HG03039 (cell line): ENCODE measurements around the gene PLEKHH1.
"Not testable (repeated sequence)": the region's sequence is repeated elsewhere in the genome, so short reads cannot be mapped to it uniquely, and the experiment has no call there.

Source experiments
- ATAC-seq: cut with Tn5 transposase; IDR thresholded peaks from one replicate; pipeline ENCODE4 v1.9.1; 2021; ENCODE audit warnings: mild to moderate bottlenecking, moderate library complexity; ENCODE audit not compliant: unreplicated experiment

PLEKHH1 gene

DNA sequence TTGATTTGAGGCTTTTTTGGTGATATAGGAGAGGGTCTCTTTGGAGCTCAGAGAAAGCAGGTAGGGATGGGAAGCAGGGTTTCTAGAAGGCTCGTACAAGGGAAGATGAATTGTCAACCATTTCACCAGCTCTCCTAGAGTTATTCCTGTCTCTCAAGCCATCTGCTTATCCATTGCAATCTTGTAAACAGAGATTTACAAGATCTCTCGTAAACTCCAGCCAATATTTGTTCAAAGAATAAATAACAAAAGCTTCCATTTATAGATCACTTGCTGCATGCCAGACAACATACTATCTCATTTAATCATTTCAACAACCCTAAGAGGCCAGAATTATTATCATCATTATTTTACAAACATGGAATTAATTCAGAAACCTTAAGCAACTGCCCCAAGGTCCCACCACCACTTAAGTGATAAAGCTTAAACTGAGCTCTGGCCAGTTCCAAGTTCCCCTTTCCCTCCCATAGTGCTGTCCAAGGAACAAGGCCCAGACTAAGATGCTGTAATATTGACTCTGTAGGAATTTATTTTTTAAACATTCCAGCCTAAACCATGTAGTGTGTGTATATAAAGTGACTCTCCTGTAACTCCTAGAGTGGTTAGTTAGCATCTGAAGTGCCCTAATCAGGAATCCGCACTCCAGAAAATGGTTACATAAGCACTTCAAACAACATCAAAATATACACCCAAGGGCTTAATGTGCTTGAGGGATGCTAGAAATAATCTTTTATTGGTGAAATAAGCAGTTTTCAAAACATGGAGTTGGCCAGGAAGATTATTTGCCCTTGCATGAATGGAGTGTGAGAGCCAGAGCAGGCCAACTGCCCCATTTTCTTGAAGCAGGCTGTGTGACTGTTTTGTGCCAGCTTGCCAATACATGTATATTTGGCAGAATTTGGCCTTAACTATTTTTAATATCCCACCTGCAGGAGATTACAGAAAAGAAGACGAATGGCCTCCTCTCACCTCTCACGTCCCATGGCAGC lies 2.8 kb upstream of the PLEKHH1 start:
- ATAC-seq: no peak

GRCh38 chr14:67532606-67532997 lies 488 bp upstream of the PLEKHH1 start:
- ATAC-seq: no peak

GRCh38 chr14:67533754-67534085 lies 630 bp downstream of the PLEKHH1 start:
- no peak for ATAC-seq

- no peak for ATAC-seq
Observed at GRCh38 chr14:67536087-67536486, 3.0 kb downstream of the PLEKHH1 start.

GRCh38 chr14:67537736-67538135 lies 4.6 kb downstream of the PLEKHH1 start:
- ATAC-seq: no peak

GRCh38 chr14:67538501-67538900 lies 5.4 kb downstream of the PLEKHH1 start:
- no peak for ATAC-seq

GRCh38 chr14:67539116-67539515 lies 6.0 kb downstream of the PLEKHH1 start:
- no peak for ATAC-seq

DNA sequence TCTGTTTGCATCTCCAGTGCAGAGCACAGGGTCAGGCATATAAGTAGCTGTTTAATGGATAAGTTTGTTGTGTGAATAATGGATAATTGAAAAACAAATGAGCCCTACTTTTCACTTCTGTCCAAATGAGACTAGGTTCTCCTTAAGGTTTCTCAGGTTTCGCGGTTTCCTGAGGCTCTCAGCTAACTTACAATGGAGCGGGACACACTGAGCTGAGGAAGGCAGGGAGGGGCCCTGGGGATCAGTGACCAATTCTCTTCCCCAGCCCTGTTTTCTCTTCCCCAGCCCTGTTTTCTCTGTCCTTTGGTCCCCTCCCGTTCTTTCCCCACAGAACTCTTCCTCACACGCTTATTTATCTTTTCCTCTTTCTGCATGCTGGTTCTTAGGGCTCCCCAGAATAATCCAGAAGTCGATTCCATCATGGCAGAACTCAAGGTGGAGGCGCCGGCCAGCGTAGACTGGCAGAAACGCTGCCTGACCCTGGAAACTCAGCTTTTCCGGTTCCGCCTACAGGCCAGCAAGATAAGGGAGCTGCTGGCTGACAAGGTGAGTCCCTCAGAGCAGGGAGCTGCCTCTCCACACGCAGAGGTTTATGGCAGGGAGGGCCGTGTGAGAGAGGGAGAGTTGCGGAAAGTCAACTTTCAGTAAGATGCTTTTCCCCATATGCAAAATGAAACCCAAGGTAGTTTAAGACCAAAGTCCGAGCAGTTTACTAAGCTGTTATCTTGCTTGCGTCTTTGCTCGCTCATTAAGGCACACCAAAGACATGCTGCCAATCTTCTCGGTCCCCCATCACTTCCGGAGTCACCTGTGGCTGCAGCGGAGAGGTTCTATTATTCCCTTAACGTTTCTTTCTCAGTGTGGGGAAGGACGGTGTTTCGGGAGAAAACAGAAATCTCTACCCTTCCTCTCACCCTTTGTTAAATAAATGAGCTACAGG lies 8.6 kb downstream of the PLEKHH1 start:
- no peak for ATAC-seq

- ATAC-seq: not testable (repeated sequence)
Observed at GRCh38 chr14:67542620-67543019, 9.5 kb downstream of the PLEKHH1 start.

DNA sequence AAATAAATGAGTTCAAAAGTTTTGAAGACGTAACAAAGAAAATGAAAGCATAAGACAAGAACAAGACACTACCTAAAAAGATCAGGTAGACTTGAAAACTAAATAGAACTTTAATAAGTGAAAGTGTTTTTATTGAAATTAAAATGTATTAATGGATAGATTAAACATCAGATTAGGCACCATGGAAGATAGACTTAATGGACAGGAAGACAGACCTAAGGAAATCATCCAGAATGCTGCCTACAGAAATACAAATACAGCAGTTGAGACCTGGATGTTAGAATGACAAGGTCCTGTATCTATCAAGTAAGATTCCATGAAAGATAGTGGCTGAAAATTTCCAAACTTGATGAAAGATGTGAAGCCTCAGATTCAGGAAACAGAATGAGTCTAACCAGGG lies 11.5 kb downstream of the PLEKHH1 start:
- no peak for ATAC-seq

DNA sequence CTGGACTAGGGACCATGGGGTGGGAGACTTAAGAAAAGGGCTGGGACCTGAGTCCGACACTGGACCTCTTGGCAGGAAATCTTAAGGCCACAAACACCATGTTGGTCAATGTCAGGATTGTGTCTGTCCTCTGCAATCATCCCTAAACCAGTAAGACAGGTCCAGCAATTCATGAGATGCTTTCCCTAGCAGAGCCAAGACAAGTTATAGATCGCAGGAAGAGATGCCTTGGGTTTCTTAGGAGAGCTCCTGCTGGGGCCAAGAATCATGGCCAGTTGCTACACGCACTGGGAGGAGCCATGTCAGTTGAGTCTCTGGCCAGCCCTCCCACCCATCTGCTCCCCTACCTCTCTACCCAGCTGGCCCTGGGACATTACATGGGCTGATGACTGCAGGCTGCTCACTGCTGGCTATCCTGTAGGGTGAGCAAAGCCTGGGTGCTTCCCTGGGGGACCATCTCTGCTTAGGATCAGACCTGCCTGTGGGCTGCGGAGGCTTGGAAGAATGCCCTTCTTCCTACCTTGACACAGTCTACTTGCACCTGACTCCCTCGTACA lies 14.2 kb downstream of the PLEKHH1 start:
- ATAC-seq: no peak

GRCh38 chr14:67549734-67550133 lies 16.6 kb downstream of the PLEKHH1 start:
- ATAC-seq: no peak

DNA sequence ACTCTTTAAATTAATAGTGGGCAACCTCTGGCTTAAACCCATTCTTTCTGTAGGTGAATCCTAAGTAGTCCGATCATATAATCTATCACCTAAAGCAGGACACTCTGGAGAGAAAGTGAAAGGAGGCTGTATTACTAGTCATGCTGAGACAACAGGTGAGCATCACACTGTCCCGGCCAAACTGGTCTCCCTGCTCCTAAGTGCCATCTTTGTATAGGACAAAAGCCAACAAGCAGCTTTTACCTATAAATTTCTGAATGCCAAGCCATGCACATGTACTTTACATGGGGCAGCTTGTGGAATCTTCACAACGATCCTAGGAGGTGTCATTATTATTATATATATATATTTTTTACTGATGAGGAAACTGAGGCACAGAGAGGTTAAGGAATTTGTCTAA lies 18.0 kb downstream of the PLEKHH1 start:
- no peak for ATAC-seq

DNA sequence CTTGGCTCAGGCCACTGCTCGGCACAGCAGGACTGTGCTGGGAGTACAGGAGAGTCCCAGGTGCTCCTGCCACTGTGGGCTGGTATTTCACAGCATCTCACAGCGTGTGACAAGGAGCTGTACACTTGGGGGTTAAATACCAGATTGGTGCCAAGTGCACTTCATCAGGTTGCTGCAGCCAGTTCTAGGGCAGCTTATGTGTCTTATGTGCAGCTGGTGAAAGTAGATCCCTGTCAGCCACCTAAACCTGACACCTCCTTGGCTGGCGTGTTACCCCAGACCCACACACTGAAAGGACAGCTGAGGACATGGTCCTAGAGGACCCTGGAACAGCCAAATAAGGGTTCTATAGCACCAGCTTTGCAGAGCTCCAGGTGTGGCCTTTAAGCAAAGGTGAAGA lies 18.9 kb downstream of the PLEKHH1 start:
- no peak for ATAC-seq

DNA sequence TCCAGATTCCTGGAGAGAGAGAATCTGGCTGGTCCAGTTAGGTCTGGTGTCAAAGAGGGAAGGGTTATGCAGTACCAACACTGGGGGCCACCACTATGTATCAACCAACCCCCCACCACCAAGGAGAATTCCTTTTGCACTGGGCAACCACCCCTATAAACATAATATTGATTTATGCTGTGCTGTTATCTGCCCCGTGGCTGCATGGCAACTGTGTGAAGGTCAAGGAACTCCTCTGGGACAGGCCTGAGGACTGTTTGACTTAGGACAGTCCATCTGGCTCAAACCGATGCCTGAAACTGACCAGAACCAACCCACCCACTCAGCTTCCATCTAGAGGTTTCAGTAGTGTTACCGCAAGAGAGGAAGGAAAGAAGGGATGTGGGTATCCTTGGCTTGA lies 20.5 kb downstream of the PLEKHH1 start:
- no peak for ATAC-seq

DNA sequence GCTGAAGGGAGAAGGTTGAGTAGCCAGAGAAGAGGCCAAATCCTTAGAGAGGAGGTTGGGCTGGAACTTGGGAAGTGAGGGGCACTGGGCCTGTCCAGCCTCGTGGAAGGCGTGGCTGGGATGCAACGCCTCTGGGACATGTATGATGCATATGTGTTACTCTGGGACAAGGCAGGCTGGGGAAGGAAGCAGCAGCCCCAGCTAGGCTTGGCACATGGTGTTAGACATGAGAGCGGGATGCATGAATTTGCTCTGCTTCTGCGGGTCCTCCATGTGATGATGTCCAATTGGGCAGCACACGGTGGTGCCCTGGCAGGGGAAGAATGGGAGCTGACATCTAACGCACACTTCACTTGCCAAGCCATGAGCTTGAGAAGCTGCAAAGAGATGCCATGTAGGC lies 21.3 kb downstream of the PLEKHH1 start:
- ATAC-seq: no peak

DNA sequence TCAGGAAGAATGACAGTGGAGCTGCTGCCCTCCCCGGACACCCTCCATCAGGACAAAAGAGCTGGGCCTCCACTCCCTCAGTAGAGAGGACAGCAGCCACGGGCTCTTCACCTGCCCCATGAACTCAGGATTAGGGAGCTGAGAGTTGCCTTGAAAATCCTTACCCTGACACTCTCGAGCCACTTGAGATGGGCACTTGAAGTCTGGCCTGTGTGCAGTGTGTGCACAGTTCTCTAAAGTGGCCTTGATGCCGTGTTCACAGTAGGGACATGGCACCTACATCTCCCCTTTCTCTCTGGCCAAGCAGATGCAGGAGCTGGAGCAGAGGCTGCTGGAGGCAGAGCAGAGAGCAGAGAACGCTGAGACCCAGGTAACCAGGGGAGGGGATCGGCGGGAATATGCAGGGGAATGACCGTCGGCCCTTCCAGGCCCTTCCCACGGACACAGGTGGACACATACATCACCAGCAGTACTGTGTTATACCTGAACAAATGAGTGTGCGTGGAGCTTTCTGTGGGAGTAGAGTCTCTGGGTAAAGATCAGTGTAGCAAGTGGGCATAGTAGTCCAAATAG lies 22.5 kb downstream of the PLEKHH1 start:
- ATAC-seq: no peak

DNA sequence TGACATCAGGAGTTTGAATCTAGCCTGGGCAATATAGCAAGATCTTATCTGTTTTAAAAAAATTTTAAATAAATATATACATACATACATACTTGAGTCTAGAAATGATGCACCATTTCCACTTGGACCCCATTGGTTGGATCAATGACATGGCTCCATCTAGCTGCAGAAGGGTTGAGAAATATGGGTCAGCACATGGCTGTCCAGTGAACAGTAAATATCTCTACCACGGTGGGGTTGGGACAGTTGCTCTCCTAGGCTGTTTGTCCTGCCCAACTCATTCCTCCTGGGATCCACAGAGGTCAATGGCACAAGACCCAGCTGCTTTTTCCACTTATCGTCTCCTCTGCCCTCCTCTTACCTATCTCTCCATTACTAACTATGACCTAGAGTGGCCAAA lies 23.6 kb downstream of the PLEKHH1 start:
- no peak for ATAC-seq

DNA sequence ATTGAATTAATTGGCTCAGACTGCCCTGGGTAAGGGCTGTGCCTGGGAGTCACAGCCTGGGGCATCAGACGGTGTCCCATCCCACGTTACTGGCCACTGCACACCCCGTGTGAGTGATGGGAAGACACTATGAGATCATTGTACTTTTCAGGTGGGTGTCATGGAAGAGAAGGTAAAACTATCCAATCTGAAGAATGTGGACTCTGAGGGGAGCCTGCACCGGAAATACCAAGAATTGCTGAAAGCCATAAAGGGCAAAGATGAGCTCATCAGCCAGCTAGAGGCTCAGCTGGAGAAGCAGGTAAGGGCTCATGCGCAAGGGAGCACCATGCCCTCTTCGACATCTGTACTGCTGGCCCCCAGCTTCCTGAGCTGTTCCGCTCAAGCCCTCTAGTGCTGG lies 24.0 kb downstream of the PLEKHH1 start:
- ATAC-seq: no peak

DNA sequence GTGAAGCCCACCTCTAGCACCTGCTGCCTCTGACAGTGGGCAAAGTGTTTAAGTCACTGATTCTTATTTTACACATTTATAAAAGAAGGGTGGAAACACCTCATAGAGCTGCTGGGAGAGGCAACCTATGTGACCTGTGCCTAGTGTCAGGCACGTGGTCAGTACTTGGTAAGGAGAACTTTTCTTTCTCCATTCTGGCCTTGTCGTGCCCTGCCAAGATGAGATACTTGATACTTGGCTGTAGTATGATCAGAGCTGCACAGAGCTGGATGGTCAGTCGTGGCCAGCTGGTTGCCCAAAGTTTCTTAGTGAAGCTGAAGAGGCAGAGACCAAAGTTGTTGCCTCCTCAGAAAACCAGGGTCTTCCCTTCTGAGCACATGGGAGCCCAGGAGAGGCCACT lies 24.6 kb downstream of the PLEKHH1 start:
- ATAC-seq: no peak

- no peak for ATAC-seq
Observed at GRCh38 chr14:67559639-67560038, 26.5 kb downstream of the PLEKHH1 start.
